NCI-H146 treated with DMSO at 0.1 percent for 48 hours (cell line): ENCODE data around the gene FAM227B.
"Not testable (repeated sequence)": the region's sequence is repeated elsewhere in the genome, so short reads cannot be mapped to it uniquely, and the experiment has no call there.

Source experiments
- DNase-seq: peaks from one replicate; lab custom pipeline; 2025; ENCODE audit not compliant: unreplicated experiment; lab: John Stamatoyannopoulos, UW

The FAM227B gene, protein sequence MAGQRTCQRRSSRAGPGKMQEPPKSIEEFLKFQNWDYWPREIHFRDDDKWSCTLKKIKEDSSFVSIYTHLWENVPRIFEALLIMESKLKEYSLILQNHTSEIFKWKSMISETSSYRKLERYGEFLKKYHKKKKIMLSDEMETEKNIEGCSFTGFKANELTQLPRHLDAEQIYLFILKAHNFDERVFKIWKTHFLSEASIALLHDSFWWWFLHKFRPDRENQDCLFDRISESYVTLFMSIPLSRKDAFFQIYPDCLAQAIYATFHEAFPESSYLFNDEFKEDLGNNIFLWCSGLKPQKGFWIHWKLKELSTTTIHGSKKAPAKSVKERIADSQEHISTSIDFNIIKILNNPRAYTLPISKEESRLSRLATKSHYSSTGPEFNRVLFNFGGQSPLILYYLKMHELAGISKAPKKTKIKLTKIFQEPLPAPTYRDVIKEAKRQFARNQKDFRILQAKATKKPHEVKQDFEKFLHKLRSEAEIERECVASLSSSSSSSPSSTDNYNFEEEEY

DNA sequence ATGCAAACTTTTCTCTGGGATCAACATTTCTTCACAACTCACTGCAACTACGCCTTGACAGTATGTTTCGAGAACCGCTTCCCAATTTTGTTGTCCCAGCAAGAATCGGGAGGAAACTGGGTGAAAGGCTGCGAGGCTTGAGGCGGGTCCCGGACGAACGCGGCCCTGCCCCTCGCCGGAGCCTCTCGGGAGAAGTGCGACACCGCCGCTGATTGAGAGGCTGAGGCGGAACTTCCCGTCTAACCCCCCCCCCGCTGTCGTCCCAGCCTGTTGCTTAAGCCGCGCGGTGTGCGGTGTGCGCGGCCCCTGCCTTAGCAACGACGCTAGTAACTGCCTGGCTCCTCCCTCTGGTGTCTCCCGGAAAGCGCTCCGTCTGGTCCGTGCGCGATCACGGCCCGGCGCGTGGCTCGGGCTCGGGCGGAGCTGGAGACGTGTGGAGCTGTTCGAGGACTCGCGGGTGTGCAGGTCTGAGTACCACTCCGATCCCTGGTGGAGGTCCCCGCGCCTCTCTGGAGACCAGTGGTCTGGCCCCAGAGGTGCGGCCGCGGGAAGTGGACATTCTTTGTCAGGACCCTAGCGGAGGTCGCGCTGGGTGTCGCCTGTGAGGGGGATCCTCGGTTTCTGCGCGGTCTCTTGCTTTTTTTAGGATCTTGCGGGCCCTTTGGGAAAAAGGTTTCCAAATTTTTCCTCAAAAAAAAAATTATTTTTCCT lies at the start of gene FAM227B, which contains the start of gene DTWD1:
Gene FAM227B (minus strand): TSS at position 161 of the 711 bp plus-strand sequence. CDS start 5,647 bp downstream, outside the sequence.
Gene DTWD1 (plus strand): TSS at position 391 of the 711 bp plus-strand sequence. CDS start 4,120 bp downstream, outside the sequence.
- peak; percentile 85 for DNase-seq

DNA sequence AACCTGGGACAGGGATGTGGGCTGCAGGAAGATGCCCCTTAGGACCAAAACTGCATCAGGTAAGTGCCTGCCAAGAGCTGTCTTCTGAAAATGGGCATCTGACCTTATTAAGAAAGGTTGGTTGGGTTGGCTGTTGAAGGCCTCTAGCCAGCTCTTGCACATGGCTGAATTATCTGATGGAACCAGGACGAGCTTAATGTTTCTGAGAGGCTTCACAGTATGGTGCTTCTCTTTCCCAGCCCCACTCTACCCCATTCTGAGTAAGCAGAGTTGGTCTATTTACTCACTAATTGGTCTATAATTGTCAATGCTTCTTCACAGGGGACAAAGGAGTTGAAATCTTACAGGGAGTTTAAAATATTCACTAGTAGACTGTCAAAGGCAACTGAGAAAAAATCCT lies 48.7 kb upstream of the FAM227B start:
- no peak for DNase-seq

DNA sequence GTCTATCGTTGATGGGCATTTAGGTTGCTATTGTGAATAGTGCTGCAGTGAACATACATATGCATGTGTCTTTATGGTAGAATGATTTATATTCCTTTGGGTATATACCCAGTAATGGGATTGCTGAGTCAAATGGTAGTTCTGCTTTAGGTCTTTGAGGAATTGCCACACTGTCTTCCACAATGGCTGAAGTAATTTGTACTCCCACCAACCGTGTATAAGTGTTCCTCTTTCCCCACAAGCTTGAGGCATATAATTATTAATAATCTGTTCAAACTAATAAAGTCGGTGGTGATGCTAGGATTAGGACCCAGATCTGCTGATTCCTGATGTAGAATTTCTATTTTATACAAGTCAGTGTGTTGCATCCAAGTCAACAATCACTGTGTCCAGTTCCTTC lies 45.9 kb upstream of the FAM227B start:
- DNase-seq = not testable (repeated sequence)

DNA sequence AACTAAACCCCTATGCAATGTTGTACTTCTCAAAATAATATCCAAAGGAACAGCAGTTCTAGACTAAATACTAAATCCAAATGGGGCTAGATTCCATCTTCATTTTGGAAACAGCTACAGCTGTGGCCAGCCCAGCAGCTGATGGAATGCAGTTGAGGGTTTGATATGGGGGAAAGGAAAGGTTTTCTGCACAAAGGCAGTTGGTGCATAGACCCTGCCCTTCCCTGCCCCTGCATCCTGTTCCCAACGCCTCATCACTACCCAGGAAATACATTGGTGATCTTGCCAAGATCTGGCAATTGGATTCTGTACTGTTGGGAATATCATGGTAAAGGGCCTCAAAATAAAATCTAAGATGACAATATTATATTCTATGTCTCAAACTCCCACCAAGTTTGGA lies 44.1 kb upstream of the FAM227B start:
- no peak for DNase-seq

DNA sequence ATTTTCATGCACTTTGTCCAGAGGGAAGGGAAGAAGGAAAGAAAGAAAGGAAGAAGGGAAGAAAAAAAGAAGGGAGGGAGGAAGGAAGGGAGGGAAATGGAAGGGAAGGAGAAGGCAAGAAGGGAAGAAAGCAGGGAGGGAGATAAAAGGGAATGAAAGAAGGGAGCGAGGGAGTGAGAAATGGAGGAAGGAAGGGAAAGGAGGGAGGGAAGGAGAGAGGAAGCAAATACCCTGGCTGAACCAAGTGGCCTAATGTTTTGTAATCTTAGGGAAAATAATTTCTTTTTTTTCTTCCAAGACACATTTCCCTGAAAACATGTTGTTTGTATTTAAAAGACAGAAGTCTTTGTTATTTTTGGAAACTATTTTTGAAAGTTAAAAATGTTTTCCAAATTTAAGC lies 36.1 kb upstream of the FAM227B start:
- DNase-seq = no peak

DNA sequence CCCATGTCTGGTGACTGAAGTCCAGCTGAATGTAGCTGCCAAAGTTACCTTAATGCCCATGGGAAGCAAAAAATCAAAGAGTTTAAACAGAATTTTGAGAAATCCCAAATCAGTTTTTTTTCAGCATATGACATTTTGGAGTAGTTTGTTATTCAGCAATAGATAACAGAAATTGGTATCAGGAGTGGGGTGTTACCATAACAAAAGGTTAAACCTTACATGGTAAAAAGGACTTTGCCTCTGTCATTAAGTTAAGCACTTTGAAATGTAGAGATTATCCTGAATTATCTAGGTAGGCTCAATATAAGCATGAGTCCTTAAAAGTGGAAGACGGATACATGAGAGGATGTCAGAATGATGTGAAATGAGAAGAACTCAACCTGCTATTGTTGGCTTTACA lies 32.3 kb upstream of the FAM227B start:
- no peak for DNase-seq

DNA sequence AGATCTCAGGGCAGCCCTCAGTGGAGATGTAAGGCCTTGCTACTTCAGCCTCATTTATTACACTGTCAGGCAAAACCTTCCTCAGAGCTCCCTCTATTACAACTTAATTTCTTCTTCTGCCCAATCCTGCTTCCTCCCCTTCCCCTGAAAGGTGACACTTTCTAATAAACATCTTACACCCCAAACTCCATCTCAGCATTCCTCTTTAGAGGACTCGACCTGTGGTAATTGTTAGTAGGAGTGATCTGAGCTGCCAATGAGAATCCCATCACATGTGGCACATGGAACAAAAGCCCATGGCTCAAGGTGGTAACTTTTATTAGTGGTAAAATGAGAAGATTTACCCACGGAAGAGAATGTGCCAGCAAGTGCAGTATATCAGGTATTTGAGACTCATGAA lies 30.1 kb upstream of the FAM227B start:
- no peak for DNase-seq

DNA sequence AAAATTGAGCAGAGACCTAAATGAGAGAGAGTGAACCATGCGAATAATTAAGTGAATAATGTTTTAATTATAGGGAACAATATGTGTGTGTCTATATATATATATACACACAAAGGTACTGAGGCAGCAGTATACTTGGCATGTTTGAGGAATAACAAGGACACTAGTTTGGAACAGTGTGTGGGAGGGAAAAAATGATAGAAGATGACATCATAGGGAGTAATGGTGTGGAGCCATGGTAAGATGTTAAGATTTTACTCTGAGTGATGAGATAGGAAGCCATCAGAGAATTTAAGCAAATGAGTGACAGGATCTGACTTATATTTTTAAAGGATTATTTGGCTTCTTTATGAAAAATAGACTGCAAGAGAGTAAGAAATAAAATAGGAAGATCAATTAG lies 29.4 kb upstream of the FAM227B start:
- no peak for DNase-seq

DNA sequence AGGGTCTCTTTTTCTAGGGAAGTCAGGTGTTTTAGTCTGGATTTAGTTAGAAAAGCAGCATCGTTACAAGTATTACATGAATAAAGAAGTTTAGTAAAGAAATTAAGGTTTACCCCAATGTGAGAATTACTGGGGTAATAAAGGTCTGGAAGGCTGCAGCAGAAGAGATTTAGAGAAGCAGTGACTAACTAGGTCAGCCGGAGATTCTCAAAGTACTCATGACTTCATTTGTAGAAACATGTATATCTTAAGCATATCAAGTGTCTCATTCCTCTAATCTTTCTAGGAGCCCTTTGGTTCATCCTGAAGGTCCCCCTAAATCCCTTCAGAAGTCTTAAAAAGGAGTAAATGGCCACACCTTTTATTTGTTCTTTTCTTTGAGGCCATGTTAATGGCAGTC lies 26.3 kb upstream of the FAM227B start:
- DNase-seq = no peak

DNA sequence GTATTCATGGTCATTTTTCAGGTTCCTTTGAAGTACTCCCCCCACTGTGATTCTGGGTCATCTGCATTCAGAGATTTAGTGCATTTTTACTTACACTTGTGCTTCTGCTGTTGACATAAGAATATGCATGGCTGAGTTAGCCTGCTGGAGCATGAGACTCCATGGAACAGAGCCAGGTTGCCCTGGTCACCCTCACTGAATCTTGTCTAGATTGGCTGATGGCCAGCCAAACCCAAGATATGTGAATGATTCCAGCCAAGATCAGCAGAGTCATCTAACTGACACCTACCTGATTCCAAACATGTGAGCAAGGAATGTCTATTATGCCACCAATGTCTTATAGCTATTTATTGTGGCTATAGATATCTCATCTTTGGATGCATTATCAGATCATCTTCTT lies 25.3 kb upstream of the FAM227B start:
- no peak for DNase-seq

DNA sequence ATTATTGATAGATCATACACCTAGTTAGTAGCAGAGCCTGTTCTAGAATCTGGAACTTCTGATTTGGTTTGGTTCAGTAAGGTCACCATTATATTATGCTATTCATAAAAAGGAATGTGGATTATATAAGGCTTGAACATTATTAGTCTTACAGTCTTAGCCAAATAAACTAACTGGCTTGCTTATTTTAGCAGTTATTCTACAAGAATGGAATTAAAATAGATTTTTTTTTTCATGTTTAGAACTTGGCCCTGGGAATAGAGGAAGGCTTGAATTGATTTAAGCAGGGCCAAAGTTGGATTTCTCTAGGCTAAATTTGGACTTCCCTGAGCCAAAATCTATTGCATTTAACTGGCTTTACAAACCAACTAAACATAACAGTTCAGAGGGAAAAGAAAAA lies 24.7 kb upstream of the FAM227B start:
- DNase-seq = no peak

DNA sequence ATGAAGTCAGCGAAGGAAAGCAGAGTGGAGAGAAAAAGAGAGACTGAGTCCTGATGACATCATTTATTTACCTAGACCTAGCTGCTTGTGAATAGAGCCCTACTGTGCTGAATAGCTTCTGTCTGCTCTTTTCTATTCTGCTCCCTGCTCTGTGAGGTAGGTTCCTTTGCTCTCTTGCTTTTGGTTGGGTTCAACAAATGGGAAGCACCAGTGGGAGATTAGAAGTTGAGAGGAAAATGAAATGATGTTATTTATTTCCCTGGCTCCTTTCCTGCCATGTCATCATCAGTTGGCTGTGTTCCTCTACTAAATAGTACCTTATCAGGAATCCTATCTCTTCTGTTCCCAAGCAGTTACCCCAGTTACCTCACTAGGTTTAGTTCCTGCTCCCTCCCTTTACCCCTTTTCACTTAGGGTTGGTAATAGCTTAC lies 23.8 kb upstream of the FAM227B start:
- DNase-seq = no peak

DNA sequence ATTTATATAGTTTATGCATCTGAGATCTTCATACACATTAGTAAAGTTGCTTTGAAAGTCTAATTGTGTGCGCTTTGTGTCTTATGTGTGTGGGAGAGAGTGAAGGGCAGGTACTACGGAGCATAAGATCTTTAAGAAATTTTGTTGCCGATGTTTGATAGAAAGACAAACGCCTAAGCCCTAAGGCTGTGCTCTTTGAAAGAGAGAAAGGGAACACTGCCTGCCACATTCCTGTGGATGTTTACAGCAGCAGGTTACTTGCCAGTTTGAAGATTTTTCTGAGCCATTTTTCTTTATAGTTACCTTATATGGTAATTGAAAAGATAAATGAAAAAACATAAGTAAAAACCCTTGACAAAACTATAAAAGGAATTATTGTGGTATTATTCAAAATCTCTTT lies 17.2 kb upstream of the FAM227B start:
- no peak for DNase-seq

DNA sequence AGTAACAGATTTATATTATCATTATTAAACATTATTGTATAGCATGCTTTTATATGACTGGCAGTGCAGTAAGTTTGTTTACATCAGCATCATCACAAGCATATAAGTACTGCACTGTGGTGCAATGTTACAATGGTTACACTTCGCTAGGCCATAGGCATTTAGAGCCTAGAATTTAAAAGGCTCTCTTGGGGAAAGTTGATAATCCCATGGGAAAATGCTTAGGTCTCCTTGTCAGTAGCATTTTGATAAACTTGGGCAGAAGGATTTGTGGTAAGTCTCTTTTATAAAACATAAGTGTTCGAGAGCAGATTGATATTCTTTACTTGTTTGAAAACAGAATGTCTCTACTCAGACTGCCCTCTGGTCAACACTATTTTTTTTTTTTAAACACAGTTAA lies 7.8 kb upstream of the FAM227B start:
- no peak for DNase-seq

DNA sequence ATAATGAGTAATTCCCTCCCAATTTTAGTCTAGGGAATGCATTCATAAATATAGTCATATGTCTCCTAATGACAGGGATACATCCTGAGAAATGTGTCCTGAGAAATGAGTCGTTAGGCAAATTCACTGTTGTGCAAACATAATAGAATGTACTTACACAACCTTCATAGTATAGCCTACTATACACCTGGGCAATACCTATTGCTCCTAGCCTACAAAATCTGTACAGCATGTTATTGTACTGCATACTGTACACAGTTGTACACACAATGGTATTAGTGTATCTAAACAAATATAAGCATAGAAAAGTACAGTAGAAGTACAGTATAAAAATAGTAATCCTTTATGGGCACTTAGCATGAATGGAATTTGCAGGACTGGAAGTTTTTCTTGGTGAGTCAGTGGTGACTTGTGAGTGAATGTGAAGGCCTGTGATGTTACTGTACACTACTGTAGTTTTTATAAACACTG lies 6.8 kb upstream of the FAM227B start:
- DNase-seq = no peak

DNA sequence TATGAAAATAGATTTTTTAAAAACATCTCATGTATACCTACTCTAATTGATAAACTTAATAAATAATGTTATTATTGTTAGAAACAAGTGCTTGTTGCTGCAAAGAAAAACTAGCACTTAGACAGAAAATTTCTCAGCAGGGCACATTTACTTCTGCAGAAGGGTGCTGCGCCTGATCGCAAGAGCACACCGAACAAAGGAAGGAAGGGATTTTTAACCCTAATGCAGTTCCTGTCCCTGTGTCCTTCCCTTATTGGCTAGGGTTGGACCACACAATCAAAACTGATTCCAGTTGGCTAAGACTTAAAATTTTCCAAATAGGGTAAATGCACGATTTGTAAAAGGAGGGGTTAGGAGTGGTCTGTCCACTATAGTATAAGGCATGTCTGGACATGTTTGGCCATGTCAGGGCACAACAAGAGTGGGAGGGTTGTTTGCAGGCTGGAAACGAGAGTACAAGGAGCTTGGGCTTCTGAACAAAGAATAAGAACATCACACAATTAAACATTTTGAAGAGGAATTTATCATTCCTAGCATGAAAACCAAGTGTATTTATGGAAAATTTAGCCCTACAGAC lies 4.9 kb upstream of the FAM227B start:
- no peak for DNase-seq

DNA sequence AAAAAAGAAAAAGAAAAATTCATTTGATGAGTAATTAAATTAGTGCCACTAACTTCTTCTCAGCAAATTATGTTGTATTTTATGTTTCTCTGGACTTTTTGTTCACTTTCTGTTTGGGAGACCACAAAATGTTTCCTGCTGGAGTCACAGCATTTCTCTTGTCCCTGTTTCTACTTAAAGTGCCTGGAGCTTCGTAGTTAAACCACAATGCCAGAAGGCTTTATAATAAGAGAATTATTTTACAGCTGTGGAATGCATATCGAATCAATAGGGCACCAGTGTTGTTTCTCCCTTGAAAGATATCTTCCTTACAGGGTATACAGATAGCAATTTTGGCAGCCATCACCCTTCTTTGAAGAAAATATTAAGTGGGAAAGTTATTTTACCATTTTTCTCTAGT lies 3.4 kb upstream of the FAM227B start:
- DNase-seq = no peak

DNA sequence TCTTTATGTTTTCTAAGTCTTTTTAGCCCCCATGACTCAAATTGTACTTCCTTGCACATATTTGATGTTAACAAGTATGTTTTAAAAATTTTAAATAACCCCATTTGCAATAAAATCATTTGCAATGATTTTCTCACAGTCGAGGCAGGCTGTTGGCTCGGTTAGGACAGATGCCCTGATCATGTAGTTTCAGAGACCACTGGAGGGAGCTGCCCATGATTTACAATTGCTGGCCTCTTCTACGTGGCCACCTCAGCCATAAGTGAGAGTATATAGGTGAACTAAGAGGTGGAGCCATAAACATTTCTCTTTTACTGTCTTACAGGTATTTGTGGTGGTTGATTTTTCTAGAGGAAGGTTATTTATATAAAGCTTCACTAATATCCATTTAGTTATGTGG lies 1.9 kb upstream of the FAM227B start:
- no peak for DNase-seq

DNA sequence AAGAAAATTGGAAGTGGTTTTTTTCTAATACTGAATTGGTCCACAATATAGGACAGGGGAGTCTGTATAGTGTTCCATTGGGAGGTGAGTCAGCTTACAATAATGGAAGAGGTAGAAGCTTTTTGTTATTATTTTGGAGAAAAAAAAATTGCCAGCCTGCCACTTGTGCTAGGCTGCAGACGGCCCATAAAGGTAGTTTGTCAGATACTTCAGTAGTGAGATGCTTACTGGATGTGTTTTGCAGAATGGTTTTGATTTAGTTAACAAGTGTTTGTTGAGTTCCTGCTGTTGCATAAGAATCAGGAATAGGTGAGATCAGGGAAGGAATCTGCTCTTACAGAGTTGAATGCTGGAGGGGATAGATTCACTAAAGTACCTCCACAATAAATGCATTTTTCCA lies 1.3 kb upstream of the FAM227B start:
- no peak for DNase-seq

DNA sequence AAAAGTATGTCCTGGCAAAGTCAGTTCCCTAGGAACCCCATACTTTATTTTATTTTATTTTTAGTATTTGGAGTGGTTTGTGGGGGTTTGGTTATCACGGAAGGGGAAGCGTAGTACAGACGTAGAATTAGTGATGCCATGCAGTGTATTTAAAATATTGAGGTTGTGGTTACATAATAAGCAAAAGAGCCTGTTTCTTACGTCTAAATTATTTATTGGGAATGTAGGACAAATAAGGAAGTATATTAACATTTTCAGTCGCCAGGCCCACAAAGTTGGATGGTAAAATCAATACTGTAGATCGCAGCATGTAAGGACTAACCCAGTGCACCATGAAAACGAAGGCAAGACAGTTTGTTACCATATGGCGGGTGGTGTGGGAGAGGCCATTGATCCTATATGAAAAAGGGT lies 788 bp upstream of the FAM227B start:
- peak; percentile 14 for DNase-seq

DNA sequence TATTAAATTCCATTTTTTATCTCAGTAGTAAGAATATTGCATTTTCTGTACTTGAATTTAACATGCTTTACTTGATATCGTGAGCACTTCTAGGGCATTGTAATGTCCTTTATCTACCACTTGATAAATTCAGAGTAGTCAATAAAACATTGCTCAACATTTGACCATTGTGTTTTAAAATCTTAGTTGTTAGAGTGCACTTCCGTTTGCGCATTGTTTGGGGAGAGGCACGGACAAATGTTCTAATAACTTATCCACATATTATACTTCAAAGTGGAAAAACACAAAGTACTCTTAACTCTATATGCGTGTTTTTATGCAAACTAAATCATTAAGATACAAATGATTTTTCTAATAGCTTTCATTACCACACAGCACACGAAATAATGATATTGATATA lies 419 bp downstream of the FAM227B start:
- DNase-seq = no peak

DNA sequence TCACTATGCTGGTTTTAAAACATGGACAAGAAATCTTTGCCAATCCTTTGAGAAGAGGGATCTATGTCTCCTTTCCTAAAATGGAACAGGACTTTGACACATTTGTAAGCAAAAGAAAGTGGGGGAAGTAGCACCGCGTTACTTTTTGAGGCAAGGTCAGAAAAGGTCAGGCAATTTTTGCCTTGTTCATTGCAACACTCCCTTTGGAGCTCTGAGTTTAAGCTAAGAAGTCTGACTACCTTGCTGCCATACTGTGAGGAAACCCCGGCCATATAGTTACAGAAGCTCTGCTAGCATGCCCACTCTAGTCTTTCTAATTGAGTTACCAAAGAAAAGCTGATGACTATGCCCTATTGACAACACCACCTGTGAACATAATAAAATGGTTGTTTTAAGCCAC lies 1.4 kb downstream of the FAM227B start:
- DNase-seq = no peak
